ENCODE results near the gene MAML2.

DNA sequence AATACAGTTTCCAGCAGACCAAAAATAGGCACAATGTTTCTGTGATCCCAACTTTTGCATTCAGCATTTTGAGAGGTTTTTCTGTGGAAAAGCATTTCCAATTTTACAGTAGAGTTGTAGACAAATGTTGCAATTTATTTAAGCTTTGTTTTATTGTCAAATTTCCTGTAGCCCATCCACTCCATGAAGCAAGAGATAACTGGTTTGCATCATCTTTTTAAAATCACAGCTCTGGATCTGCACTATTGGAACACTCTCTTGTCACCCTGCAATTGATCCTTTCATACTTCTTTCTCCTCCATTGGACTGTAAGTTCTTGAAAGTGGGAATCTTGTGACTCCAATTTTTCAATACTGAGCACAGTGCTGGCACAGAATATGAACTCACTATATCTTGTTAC is 86.0 kb downstream of the MAML2 start:
- no peak for TF ChIP-seq GATA3 (IDR thresholded peaks at IDR 0.05; ENCODE audit: low read depth, low read length)
- no peak for TF ChIP-seq GATA2 (IDR thresholded peaks at IDR 0.05; ENCODE audit: low read depth, low read length)
